Lung (tissue), 12 donors: ENCODE measurements around the gene KIF24. TPM values are rescaled to one million over a fixed set of nuclear protein-coding genes. Genes with fewer than 3 reads are reported as not detected.
"Not testable (repeated sequence)": the region's sequence is repeated elsewhere in the genome, so short reads cannot be mapped to it uniquely, and the experiment has no call there.

Experiments used
- ATAC-seq: fragments of 200-7000 bp; cut with Tn5 transposase; one replicate; pipeline ENCODE4 v1.9.1; 2020; ENCODE audit warnings: moderate number of reproducible peaks; ENCODE audit not compliant: insufficient read depth, low FRiP score
- DNase-seq, 3 donors: peaks; one replicate each; pipeline ENCODE4 v3.0.0-alpha.2; 2013 to 2017
- H3K27ac ChIP-seq, 2 donors: one replicate each; pipeline ENCODE4 v1.5.1; 2013; ENCODE audit warnings: mild to moderate bottlenecking in 2 of 2, moderate library complexity in 2 of 2, control low read depth in 1 of 2, inconsistent platforms in 1 of 2, low read depth in 1 of 2, low read length in 1 of 2
- H3K27me3 ChIP-seq, 3 donors: one replicate each; pipeline ENCODE4 v1.5.1; 2013; ENCODE audit warnings: low read length in 2 of 3; ENCODE audit not compliant: control insufficient read depth in 3 of 3, insufficient read depth in 3 of 3
- H3K36me3 ChIP-seq, 4 donors: one replicate each; pipeline ENCODE4 v1.5.1; 2013; ENCODE audit warnings: low read length in 4 of 4, mild to moderate bottlenecking in 1 of 4, moderate library complexity in 1 of 4; ENCODE audit not compliant: control insufficient read depth in 4 of 4, insufficient read depth in 4 of 4
- H3K4me1 ChIP-seq, 5 donors: one replicate each; pipeline ENCODE4 v1.5.1; 2013; ENCODE audit warnings: low read length in 5 of 5, mild to moderate bottlenecking in 2 of 5, moderate library complexity in 1 of 5; ENCODE audit not compliant: control insufficient read depth in 5 of 5, insufficient read depth in 5 of 5
- H3K4me3 ChIP-seq: one replicate; pipeline ENCODE4 v1.5.1; 2013; ENCODE audit warnings: mild to moderate bottlenecking, control low read depth, moderate library complexity
- H3K9ac ChIP-seq, 2 donors: one replicate each; pipeline ENCODE4 v1.5.1; 2013; ENCODE audit warnings: low read length in 2 of 2, control low read depth in 1 of 2; ENCODE audit not compliant: insufficient read depth in 1 of 2
- H3K9me3 ChIP-seq, 4 donors: one replicate each; pipeline ENCODE4 v1.5.1; 2013; ENCODE audit warnings: low read length in 3 of 4, mild to moderate bottlenecking in 1 of 4, moderate library complexity in 1 of 4; ENCODE audit not compliant: control insufficient read depth in 4 of 4, insufficient read depth in 3 of 4
- WGBS, 2 donors: extraction: QIAGEN DNeasy Blood & Tissue Kit; methylation state at CpG; one replicate each; pipeline ENCODE4 v1.1.7; 2013; 5-methylcytosine and 5-hydroxymethylcytosine counted together
- polyA plus RNA-seq, 2 donors: library from polyadenylated mRNA; stranded (reverse); fragments of 200-250 nt; gene quantifications; one replicate each; pipeline ENCODE4 v1.2.1, GENCODE V29; 2013
- total RNA-seq, 2 donors: library from RNA; depleted of rRNA in 1 of 2; stranded (reverse); fragments of >200 nt in 1 of 2; gene quantifications; one replicate each; pipeline ENCODE4 v1.2.1, GENCODE V29; 2014 to 2021
- TF ChIP-seq, protein P1 (sequence below): IDR thresholded peaks from 2 replicates; pipeline ENCODE4 v1.5.1; 2012; ENCODE audit warnings: mild to moderate bottlenecking; ENCODE audit errors: control extremely low read depth, extremely low read depth
- donor health status: control.
- donor health status: control.
- donor health status: Bipolar disorder and iron deficiency.
- donor health status: healthy.
- donor health status: DM: yes; HTN: yes; CAD: no.

Gene KIF24
- total and polyA plus RNA-seq, 4 donors: 0.63 to 4.3 (median 1.9) TPM

DNA sequence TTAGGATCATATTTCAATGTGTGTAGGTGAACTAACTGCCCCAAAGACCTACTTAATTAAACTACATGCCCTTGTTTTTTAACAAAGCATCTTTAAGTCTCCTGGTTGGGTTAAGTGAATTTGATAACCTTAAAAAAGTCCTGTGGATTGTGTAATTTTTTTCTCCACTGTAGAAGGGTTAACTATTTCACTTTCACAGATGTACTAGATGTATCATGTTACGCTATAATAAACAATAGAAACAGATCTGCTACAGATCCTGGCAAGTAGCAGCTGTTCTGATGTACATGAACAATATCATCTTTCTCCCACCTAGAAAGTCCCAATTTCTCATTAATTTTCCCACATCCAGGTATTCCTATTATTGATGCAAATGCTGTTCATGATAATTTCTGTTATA lies 18.9 kb downstream of the KIF24 start:
- H3K9me3 ChIP-seq: no peaks in the 10 kb centered on the region
- H3K4me1 ChIP-seq: no peaks in the 10 kb centered on the region
- H3K9ac ChIP-seq: no peak overlapping the region
- no peaks in the 10 kb centered on the region for H3K36me3 ChIP-seq
- no peak overlapping the region for H3K27ac ChIP-seq
- DNase-seq (no peak), ATAC-seq (no peak)
- H3K4me3 ChIP-seq: no peak overlapping the region
- 98 to 100% methylated on average over 1 of the region's 1 CpG for WGBS, 2 donors
- TF ChIP-seq, protein P1, sequence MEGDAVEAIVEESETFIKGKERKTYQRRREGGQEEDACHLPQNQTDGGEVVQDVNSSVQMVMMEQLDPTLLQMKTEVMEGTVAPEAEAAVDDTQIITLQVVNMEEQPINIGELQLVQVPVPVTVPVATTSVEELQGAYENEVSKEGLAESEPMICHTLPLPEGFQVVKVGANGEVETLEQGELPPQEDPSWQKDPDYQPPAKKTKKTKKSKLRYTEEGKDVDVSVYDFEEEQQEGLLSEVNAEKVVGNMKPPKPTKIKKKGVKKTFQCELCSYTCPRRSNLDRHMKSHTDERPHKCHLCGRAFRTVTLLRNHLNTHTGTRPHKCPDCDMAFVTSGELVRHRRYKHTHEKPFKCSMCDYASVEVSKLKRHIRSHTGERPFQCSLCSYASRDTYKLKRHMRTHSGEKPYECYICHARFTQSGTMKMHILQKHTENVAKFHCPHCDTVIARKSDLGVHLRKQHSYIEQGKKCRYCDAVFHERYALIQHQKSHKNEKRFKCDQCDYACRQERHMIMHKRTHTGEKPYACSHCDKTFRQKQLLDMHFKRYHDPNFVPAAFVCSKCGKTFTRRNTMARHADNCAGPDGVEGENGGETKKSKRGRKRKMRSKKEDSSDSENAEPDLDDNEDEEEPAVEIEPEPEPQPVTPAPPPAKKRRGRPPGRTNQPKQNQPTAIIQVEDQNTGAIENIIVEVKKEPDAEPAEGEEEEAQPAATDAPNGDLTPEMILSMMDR: no peak
- no peaks in the 10 kb centered on the region for H3K27me3 ChIP-seq

DNA sequence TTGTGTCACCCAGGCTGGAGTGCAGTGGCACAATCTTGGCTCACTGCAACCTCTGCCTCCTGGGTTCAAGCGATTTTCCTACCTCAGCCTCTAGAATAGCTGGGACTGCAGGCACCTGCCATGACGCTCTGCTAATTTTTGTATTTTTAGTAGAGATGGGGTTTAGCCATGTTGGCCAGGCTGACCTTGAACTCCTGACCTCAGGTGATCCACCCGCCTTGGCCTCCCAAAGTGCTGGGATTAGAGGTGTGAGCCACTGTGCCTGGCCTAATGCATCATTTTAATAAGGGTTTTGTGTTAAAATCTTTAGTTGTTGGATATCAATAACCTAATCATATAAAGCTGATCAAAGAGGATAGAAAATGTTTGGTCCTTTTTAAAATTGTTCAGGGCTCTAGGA lies 20.8 kb downstream of the KIF24 start:
- ATAC-seq, H3K4me3 ChIP-seq, H3K9ac ChIP-seq, H3K36me3 ChIP-seq, H3K27ac ChIP-seq, H3K4me1 ChIP-seq, H3K9me3 ChIP-seq, DNase-seq, H3K27me3 ChIP-seq: not testable (repeated sequence)
- WGBS, 2 donors: 98 to 99% methylated on average over 3 of the region's 3 CpGs

DNA sequence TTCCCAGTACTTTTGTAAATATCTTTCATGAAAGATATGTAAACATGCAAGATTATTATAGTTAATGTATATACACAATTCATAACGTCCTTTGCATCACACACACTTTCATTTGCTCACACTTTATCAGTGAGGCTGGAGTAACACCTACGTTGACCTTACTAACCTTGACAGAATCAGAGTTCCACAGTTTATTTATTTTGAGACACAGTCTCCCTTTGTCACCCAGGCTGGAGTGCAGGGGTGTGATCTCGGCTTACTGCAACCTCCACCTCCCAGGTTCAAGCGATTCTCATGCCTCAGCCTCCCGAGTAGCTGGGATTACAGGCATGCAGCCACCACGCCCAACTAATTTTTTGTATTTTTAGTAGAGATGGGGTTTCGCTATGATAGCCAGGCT lies 28.0 kb downstream of the KIF24 start:
- H3K4me3 ChIP-seq, H3K36me3 ChIP-seq, H3K4me1 ChIP-seq, H3K9ac ChIP-seq, H3K9me3 ChIP-seq, DNase-seq, H3K27me3 ChIP-seq, ATAC-seq, H3K27ac ChIP-seq: not testable (repeated sequence)
- 87 to 91% methylated on average over 7 of the region's 7 CpGs for WGBS, 2 donors

DNA sequence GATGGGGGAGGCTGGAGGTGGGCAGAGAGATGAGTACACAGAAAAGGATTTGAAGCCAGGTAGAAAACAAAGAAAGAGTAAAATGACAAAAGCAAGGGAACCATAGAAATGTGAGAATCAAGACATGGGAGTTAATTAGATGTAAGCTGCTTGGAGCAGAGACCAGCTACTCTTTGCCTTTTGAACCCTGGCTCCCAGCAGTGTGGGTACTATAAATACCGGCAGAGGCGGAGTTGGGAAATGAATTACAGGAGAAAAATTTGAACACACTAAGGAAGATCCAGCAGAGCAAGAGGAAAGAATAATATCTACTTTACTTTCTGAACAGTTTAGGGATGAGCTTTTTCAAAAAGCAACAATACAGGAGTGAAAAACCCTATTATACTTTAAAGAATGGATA lies 36.5 kb downstream of the KIF24 start:
- Histone ChIP-seq H3K27me3 (no peaks in the 10 kb centered on the region), H3K27ac (no peak overlapping the region), H3K9me3 (no peaks in the 10 kb centered on the region), H3K9ac (no peak overlapping the region), H3K4me3 (no peak overlapping the region), H3K36me3 (no peaks in the 10 kb centered on the region), H3K4me1 (no peaks in the 10 kb centered on the region)
- TF ChIP-seq, protein P1: no peak
- no peak for ATAC-seq
- no peak for DNase-seq
- WGBS, 2 donors: 67 to 70% methylated on average over 2 of the region's 2 CpGs

DNA sequence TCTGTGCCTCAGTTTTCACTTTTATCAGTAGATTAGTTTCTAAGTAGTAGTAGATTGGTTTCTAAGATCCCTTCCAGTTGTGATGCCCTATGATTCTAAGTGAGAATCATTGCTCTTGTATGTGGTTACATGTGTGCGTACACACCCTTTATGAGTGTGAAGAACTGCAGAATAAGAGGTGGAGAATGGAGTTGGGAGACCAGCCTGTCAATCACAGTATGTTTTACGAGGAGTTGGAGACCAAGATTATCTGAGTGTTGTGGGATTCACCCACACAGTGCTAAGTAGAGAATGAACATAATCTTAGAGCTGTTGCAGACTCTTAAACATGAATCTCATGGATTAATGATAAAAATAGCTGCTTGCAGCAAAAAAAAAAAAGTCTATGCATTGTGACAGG lies 37.6 kb downstream of the KIF24 start:
- Histone ChIP-seq H3K9me3 (no peaks in the 10 kb centered on the region), H3K27ac (no peak overlapping the region), H3K4me3 (no peak overlapping the region), H3K4me1 (no peaks in the 10 kb centered on the region), H3K27me3 (no peaks in the 10 kb centered on the region), H3K9ac (no peak overlapping the region), H3K36me3 (no peaks in the 10 kb centered on the region)
- TF ChIP-seq, protein P1: no peak
- 87 to 93% methylated on average over 2 of the region's 2 CpGs for WGBS, 2 donors
- ATAC-seq (no peak), DNase-seq (no peak)
